Mesothelial cell of epicardium (in vitro differentiated cells): ENCODE measurements around the gene TSPAN12. TPM values are rescaled to one million over a fixed set of nuclear protein-coding genes. Genes with fewer than 3 reads are reported as not detected.

ENCODE experiments used
- DNase-seq, 2 experiments: peaks; one replicate each; pipeline ENCODE4 v3.0.0; 2021; ENCODE audit warnings: low spot score in 2 of 2; ENCODE audit not compliant: unreplicated experiment in 2 of 2
- H3K27ac Mint-ChIP-seq: 2 replicates; pipeline ENCODE4 v1.8.0; 2021; ENCODE audit warnings: mixed read lengths
- H3K27me3 Mint-ChIP-seq: 2 replicates; pipeline ENCODE4 v1.8.0; 2021; ENCODE audit warnings: low read depth, mixed read lengths
- H3K36me3 Mint-ChIP-seq: 2 replicates; pipeline ENCODE4 v1.8.0; 2021; ENCODE audit warnings: mixed read lengths
- H3K4me1 Mint-ChIP-seq: 2 replicates; pipeline ENCODE4 v1.8.0; 2021; ENCODE audit warnings: mixed read lengths
- H3K4me3 Mint-ChIP-seq: 2 replicates; pipeline ENCODE4 v1.8.0; 2021; ENCODE audit warnings: mild to moderate bottlenecking, moderate library complexity, mixed read lengths
- H3K9me3 Mint-ChIP-seq: 2 replicates; pipeline ENCODE4 v1.8.0; 2021; ENCODE audit warnings: mixed read lengths
- CTCF ChIP-seq: fragments of 200-600 bp; sonication (generic); IDR thresholded peaks from one replicate; pipeline ENCODE4 v1.5.0; 2021; ENCODE audit warnings: antibody characterized with exemption; ENCODE audit not compliant: unreplicated experiment
- total RNA-seq: library from RNA; stranded (reverse); gene quantifications from 3 replicates; pipeline ENCODE4 v1.2.1, GENCODE V29; 2021

The TSPAN12 gene
- total RNA-seq, 1 donor from 2014 or later: 7.3 TPM

- Mint-ChIP-seq H3K36me3 (peaks cover 19% of the 10 kb centered on the region), H3K4me3 (no peak overlapping the region), H3K9me3 (peaks cover 17% of the 10 kb centered on the region), H3K27me3 (no peaks in the 10 kb centered on the region), H3K27ac (no peak overlapping the region), H3K4me1 (peaks cover 4% of the 10 kb centered on the region)
- no peak for TF ChIP-seq CTCF
- DNase-seq: no peak
These were observed 28.5 kb downstream of the TSPAN12 start for GRCh38 chr7:120829487-120829886.

GRCh38 chr7:120828528-120828927 lies 29.4 kb downstream of the TSPAN12 start:
- H3K4me1 Mint-ChIP-seq: peaks cover 4% of the 10 kb centered on the region
- H3K4me3 Mint-ChIP-seq: no peak overlapping the region
- no peak for DNase-seq
- peaks cover 17% of the 10 kb centered on the region for H3K9me3 Mint-ChIP-seq
- peaks cover 19% of the 10 kb centered on the region for H3K36me3 Mint-ChIP-seq
- TF ChIP-seq CTCF: no peak
- H3K27ac Mint-ChIP-seq: no peak overlapping the region
- H3K27me3 Mint-ChIP-seq: no peaks in the 10 kb centered on the region

- H3K27me3 Mint-ChIP-seq: no peaks in the 10 kb centered on the region
- DNase-seq: no peak
- peaks cover 19% of the 10 kb centered on the region for H3K36me3 Mint-ChIP-seq
- H3K4me3 Mint-ChIP-seq: no peak overlapping the region
- TF ChIP-seq CTCF: no peak
- H3K4me1 Mint-ChIP-seq: peaks cover 2% of the 10 kb centered on the region
- H3K9me3 Mint-ChIP-seq: peaks cover 17% of the 10 kb centered on the region
- H3K27ac Mint-ChIP-seq: no peak overlapping the region
These were observed 30.4 kb downstream of the TSPAN12 start for GRCh38 chr7:120827371-120828118.

GRCh38 chr7:120825576-120825975 lies 32.4 kb downstream of the TSPAN12 start:
- Mint-ChIP-seq H3K27ac (no peak overlapping the region), H3K27me3 (no peaks in the 10 kb centered on the region), H3K9me3 (peaks cover 7% of the 10 kb centered on the region), H3K36me3 (peaks cover 8% of the 10 kb centered on the region), H3K4me3 (no peak overlapping the region), H3K4me1 (peaks cover 2% of the 10 kb centered on the region)
- no peak for TF ChIP-seq CTCF
- DNase-seq: no peak

GRCh38 chr7:120825152-120825551 lies 32.8 kb downstream of the TSPAN12 start:
- H3K27ac Mint-ChIP-seq: no peak overlapping the region
- peaks cover 2% of the 10 kb centered on the region for H3K4me1 Mint-ChIP-seq
- H3K27me3 Mint-ChIP-seq: no peaks in the 10 kb centered on the region
- H3K36me3 Mint-ChIP-seq: peaks cover 3% of the 10 kb centered on the region
- peaks cover 4% of the 10 kb centered on the region for H3K9me3 Mint-ChIP-seq
- no peak overlapping the region for H3K4me3 Mint-ChIP-seq
- TF ChIP-seq CTCF: no peak
- DNase-seq: no peak
